ENCODE data around the gene ZNF433. TPM values are rescaled to one million over a fixed set of nuclear protein-coding genes. Genes with fewer than 3 reads are reported as not detected.

Gene ZNF433
- total and polyA plus RNA-seq, 10 of the 15 experiments (the other 5 are each of a cell fraction or from before 2014, with no cell fraction given): 0.79 to 2.9 (median 1.7) TPM

- DNase-seq (ENCODE audit: low read depth, low spot score) (no peak), FAIRE-seq (no peak), ATAC-seq (no peak)
- SMC1A ChIA-PET (ENCODE audit: uncharacterized antibody, unreplicated experiment): no interaction called here
- Histone ChIP-seq H3K36me3 (ENCODE audit: control insufficient read depth in 2 of 2, insufficient read depth in 2 of 2, low read length in 1 of 2) (no peaks in the 10 kb centered on the region), H2AFZ (ENCODE audit: control insufficient read depth, low read depth, low read length) (no peak overlapping the region), H3K27me3 (replicated peaks in 1 of 2; ENCODE audit: control insufficient read depth in 2 of 2, insufficient read depth in 2 of 2, low read length in 1 of 2) (no peaks in the 10 kb centered on the region), H3K4me1 (ENCODE audit: control insufficient read depth, insufficient read depth, low read length) (no peaks in the 10 kb centered on the region), H3K4me3 (no peak overlapping the region), H4K20me1 (ENCODE audit: control insufficient read depth, insufficient read depth) (no peaks in the 10 kb centered on the region), H3K9ac (ENCODE audit: control insufficient read depth, insufficient read depth, low read length) (no peak overlapping the region), H3K9me3 (replicated peaks; ENCODE audit: control insufficient read depth, insufficient read depth, low read length) (peaks cover 9% of the 10 kb centered on the region), H3K79me2 (ENCODE audit: control insufficient read depth, insufficient read depth, low read length) (no peaks in the 10 kb centered on the region), H3K4me2 (ENCODE audit: control insufficient read depth, insufficient read depth) (no peak overlapping the region), H3K27ac (ENCODE audit: control insufficient read depth, insufficient read depth) (no peak overlapping the region)
- TF ChIP-seq TARDBP (IDR thresholded peaks at IDR 0.05; ENCODE audit: borderline replicate concordance): no peak
- no peak for TF ChIP-seq ESRRA (IDR thresholded peaks at IDR 0.05; ENCODE audit: low read length)
- no peak for TF ChIP-seq NBN (IDR thresholded peaks at IDR 0.05)
- TF ChIP-seq HDGF (IDR thresholded peaks at IDR 0.05): no peak
- TF ChIP-seq SUZ12 (IDR thresholded peaks at IDR 0.05; ENCODE audit: unreplicated experiment): no peak
- TF ChIP-seq EZH2 (IDR thresholded peaks at IDR 0.05; ENCODE audit: borderline replicate concordance, control insufficient read depth, low read depth, low read length): no peak
- no peak for TF ChIP-seq IRF4 (IDR thresholded peaks at IDR 0.05; ENCODE audit: low read depth, low read length)
- TF ChIP-seq ETV6 (conservative IDR thresholded peaks at IDR 0.05 in 1 of 2, IDR thresholded peaks at IDR 0.05 in 1 of 2; ENCODE audit: borderline replicate concordance in 1 of 2, low read depth in 1 of 2): no peak
- TF ChIP-seq, protein P1, sequence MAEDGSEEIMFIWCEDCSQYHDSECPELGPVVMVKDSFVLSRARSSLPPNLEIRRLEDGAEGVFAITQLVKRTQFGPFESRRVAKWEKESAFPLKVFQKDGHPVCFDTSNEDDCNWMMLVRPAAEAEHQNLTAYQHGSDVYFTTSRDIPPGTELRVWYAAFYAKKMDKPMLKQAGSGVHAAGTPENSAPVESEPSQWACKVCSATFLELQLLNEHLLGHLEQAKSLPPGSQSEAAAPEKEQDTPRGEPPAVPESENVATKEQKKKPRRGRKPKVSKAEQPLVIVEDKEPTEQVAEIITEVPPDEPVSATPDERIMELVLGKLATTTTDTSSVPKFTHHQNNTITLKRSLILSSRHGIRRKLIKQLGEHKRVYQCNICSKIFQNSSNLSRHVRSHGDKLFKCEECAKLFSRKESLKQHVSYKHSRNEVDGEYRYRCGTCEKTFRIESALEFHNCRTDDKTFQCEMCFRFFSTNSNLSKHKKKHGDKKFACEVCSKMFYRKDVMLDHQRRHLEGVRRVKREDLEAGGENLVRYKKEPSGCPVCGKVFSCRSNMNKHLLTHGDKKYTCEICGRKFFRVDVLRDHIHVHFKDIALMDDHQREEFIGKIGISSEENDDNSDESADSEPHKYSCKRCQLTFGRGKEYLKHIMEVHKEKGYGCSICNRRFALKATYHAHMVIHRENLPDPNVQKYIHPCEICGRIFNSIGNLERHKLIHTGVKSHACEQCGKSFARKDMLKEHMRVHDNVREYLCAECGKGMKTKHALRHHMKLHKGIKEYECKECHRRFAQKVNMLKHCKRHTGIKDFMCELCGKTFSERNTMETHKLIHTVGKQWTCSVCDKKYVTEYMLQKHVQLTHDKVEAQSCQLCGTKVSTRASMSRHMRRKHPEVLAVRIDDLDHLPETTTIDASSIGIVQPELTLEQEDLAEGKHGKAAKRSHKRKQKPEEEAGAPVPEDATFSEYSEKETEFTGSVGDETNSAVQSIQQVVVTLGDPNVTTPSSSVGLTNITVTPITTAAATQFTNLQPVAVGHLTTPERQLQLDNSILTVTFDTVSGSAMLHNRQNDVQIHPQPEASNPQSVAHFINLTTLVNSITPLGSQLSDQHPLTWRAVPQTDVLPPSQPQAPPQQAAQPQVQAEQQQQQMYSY (CRISPR knock-in tag; IDR thresholded peaks at IDR 0.05): no peak
- WGBS (ENCODE audit: insufficient coverage, insufficient replicate concordance, low lambda C conversion rate, missing lambda C conversion rate): 75% methylated on average over 5 of the region's 5 CpGs
- RAD21 ChIA-PET (ENCODE audit: unreplicated experiment): no interaction called here
- no TSS peak for BruUV-seq (replicated peaks)
- CTCF ChIA-PET: interaction anchor here (0.8 to 1.9 kb wide), 3 partner anchors 12 to 49 kb away, joined by 3 to 5 read pairs (median 3); partner anchors contain the start of gene ZNF700
- POLR2A ChIA-PET: no interaction called here
- intact Hi-C loops (cut with micrococcal nuclease; ENCODE audit: unreplicated experiment) (no loop called here), in situ Hi-C loops (cut with MboI) (no loop called here)
Observed at GRCh38 chr19:11973019-11973810, 62.3 kb downstream of the ZNF433 start.

Measured in GM12878 (cell line).